SIG-M5 treated with dmso at 0.1 percent for 504 hours (cell line): ENCODE measurements around the gene SYNE2.
"Not testable (repeated sequence)": the region's sequence is repeated elsewhere in the genome, so short reads cannot be mapped to it uniquely, and the experiment has no call there.

ENCODE experiments used
- DNase-seq: peaks from one replicate; lab custom pipeline; 2025; ENCODE audit not compliant: unreplicated experiment; lab: John Stamatoyannopoulos, UW

SYNE2 gene

GRCh38 chr14:63852817-63853731, at the start of gene SYNE2:
SYNE2 (plus strand) TSS chr14:63853004; CDS start chr14:63909149, 56,145 bp downstream.
- peak; percentile 60 for DNase-seq

GRCh38 chr14:63803221-63803791, 49.5 kb upstream of the SYNE2 start:
- DNase-seq: not testable (repeated sequence)

- DNase-seq: not testable (repeated sequence)
Observed at GRCh38 chr14:63806064-63806463, 46.7 kb upstream of the SYNE2 start.

- DNase-seq: not testable (repeated sequence)
Observed at GRCh38 chr14:63811692-63812091, 41.1 kb upstream of the SYNE2 start.

- DNase-seq: no peak
Observed at GRCh38 chr14:63833728-63834127, 19.1 kb upstream of the SYNE2 start.

DNA sequence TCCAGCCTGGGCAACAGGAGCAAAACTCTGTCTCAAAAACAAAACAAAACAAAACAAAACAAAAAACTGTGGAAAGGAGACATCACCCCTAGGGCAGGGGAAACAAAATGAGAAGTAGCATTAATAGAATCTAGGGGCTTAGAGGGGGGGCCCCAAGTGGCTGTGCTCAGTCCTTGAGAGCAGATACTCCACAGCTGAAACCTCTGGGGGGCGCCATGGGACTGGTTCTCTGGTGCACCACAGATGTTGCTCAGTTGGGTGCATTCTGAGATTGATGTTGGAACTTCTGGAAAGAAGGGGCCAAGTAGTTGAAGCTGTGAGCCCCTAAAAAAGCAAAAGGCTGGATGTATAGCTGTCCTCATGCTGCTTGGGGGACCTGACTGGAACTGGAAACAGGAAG, 11.8 kb upstream of the SYNE2 start:
- no peak for DNase-seq

DNA sequence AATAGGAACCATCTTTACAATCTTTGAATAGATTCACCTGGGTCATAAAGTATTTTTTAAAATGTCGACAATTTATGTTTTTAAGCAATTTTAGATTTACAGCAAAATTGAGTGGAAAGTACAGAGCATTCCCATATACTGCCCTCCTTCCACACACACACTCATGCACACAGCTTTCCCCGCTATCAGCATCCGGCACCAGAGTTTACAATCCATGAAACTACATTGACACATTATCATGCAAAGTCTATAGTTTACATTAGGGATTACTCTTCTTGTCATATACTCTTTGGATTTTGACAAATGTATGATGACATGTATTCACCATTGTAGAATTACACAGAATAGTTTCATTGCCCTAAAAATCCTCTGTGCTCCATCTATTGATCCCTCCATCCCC, 9.0 kb upstream of the SYNE2 start:
- DNase-seq: no peak

DNA sequence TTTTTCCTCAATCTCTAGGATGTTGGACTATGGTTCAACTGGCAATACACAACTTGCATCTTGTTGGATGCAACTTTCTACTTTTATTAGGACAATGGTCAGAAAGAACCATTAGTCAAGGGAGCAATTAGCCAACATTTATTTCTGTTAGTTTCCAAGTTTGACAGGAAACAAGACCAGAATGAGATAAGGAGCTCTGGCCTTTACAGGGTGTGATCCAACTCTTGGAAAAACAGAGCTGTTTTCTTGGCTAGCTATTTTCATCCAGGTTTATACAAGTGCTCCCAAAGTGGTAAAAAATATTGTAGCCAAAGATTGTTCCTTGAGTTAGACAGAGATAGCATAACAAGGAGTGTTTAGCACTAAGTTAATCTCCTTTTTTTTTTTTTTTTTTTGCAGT, 3.9 kb upstream of the SYNE2 start:
- no peak for DNase-seq

- DNase-seq: no peak
Observed at GRCh38 chr14:63852271-63852816, 460 bp upstream of the SYNE2 start.

DNA sequence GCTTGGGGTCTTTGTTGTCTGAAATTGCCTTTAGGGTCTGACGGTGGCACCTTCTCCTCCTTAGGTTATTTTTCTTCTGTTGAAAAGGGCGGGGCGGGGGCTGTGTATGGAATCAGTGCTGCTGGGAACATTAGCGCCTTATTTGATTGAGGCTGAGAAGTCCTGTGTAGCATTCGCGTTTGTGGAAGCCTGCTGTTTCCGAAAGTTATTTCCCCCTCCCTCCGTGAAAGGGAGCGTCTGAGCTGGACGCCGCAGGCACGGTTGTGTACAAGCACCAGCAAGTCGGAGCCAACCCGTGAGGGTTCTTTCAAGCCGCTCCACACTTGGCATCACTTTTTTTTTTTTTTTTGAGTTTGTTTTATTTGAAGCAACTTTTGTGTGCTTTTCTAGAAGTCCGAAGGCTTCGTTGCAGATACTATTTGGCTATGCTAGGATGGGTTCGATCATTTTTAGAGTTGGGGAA, 1.1 kb downstream of the SYNE2 start:
- peak; percentile 12 for DNase-seq

- DNase-seq: no peak
Observed at GRCh38 chr14:63854330-63854729, 1.5 kb downstream of the SYNE2 start.

DNA sequence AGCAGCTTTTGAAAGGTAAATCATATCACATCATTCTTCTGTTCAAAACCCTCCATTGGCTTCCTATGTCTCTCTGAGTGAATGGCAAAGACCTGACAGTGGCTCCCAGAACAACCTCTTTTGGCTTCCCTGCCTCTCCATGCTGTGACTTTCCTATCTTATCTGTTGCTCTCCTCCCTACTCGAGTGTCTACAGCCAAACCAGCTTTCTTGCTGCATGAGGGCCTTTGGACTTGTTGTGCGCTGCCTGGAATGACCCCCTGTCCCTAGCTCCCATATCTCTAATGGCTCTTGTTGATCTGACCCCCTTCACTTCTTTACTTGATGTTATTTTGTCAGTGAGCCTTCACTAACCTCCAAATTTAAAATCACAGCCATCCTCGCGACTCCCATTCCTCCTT, 2.5 kb downstream of the SYNE2 start:
- DNase-seq: no peak

- no peak for DNase-seq
Observed at GRCh38 chr14:63857466-63858030, 4.7 kb downstream of the SYNE2 start.

DNA sequence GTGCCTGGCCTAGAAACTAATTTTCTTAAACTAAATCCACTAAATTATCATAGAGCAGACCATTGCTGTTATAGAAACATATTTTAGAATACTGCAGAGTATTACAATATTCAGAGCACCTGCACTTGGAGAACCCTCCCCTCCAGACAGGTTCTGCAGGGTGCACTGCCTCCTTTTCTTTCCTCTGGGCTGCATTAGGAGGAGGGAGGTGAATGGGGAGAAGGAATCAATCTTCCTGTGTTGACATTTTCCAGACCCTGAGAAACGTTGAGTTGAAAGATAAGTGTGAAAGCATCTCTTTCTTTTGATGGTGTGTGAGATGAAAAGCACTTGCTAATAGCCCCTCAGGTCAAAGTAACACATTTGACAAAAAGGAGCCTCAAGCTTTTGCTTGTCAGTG, 7.3 kb downstream of the SYNE2 start:
- DNase-seq: no peak

DNA sequence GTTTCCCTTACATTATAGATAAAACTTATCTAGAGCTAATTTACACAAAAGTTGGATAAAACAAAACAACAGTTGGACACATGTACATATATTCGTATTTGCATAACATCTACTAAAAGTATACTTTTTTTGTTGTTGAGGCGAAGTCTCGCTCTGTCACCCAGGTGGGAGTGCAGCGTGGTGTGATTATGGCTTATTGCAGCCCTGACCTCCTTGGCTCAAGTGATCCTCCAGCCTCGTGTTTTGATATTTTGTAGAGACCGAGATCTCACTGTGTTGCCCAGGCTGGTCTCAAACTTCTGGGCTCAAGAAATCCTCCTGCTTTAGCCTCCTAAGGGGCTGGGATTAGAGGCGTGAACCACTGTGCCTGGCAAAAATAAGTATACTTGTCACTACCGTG, 9.4 kb downstream of the SYNE2 start:
- DNase-seq: no peak

DNA sequence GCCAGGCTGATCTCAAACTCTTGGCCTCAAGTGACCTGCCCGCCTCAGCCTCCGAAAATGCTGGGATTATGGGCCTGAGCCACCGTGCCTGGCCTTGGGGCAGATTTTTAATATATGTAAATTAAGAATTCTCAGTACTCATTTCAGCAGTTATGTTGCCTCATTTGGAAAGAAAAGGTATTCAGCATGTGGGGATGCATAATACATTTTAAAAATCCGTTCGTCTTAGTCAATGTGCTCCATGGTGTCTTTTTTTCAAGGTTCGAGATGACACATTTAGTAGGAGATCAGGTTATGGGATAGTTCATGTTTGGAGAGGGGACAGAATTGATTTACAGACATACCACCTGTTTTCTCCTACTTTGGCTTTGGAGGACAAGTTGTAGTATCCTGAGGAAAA, 10.2 kb downstream of the SYNE2 start:
- DNase-seq: no peak

- not testable (repeated sequence) for DNase-seq
Observed at GRCh38 chr14:63864775-63865174, 12.0 kb downstream of the SYNE2 start.

DNA sequence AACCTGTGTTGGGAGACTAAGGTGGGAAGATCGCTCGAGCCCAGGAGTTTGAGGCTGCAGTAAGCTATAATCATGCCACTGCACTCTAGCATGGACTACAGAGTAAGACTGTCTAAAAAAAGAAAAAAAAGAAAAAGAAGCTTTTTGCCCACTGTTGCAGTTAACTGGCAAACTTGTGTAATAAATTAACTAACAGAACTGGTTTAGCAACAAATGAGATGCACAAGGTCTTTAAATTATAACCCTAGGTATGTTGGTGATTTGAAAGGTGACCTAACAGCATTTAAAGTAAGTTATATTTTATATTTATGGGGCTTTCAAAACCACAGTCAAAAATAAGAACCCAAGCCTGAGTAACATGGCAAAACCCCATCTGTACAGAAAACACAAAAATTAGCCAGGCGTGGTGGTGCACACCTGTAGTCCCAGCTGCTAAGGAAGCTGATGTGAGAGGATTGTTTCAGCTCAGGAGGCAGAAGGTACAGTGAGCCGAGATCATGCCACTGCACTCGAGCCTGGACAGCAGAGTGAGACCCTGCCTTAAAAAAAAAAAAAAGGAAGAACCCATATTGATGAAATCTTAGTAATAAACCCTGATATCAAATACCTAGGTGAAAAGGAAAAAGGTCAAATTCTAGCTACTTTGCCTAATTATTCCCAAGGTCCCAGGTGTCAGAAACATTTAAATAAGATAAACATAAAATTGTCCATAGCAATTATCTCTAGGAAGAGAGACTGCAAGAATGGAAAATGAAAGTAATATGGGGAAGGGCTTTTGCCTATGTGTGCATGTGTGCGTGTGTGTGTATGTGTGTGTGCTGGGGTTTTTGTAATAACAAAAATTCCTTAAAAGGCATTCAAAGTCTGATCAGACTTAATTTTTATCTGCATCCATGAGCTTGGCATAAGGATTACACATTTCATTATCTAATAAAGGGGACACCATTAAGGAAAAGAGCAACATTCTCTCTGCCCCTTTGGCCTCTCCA, 15.4 kb downstream of the SYNE2 start:
- peak; percentile 2 for DNase-seq

GRCh38 chr14:63869940-63870752, 17.3 kb downstream of the SYNE2 start:
- not testable (repeated sequence) for DNase-seq

- not testable (repeated sequence) for DNase-seq
Observed at GRCh38 chr14:63870753-63871037, 17.9 kb downstream of the SYNE2 start.
